Mucosa of stomach (tissue), 1 donor: ENCODE results near the gene PPAN.

Source experiments
- H3K27me3 ChIP-seq: one replicate; pipeline ENCODE4 v1.7.0; 2013; ENCODE audit warnings: mild to moderate bottlenecking, low read length; ENCODE audit not compliant: control insufficient read depth, insufficient read depth
- H3K36me3 ChIP-seq: one replicate; pipeline ENCODE4 v1.7.0; 2013; ENCODE audit warnings: low read length; ENCODE audit not compliant: control insufficient read depth, insufficient read depth
- H3K4me1 ChIP-seq: one replicate; pipeline ENCODE4 v1.7.0; 2013; ENCODE audit warnings: mild to moderate bottlenecking, low read length; ENCODE audit not compliant: control insufficient read depth, insufficient read depth
- H3K4me3 ChIP-seq: one replicate; pipeline ENCODE4 v1.7.0; 2013; ENCODE audit warnings: low read length
- H3K9ac ChIP-seq: one replicate; pipeline ENCODE4 v1.7.0; 2013; ENCODE audit warnings: mild to moderate bottlenecking, low read length, moderate library complexity
- H3K9me3 ChIP-seq: one replicate; pipeline ENCODE4 v1.7.0; 2013; ENCODE audit warnings: mild to moderate bottlenecking, low read length, moderate library complexity; ENCODE audit not compliant: control insufficient read depth
- donor health status: Pancreatic carcinoma.

The PPAN gene

GRCh38 chr19:10155839-10156238 is 49.7 kb downstream of the PPAN start:
- Histone ChIP-seq H3K9ac (no peak overlapping the region), H3K27me3 (no peaks in the 10 kb centered on the region), H3K4me3 (no peak overlapping the region), H3K4me1 (no peaks in the 10 kb centered on the region), H3K36me3 (peaks cover 8% of the 10 kb centered on the region), H3K9me3 (no peaks in the 10 kb centered on the region)

GRCh38 chr19:10158071-10158470 is 51.9 kb downstream of the PPAN start:
- H3K36me3 ChIP-seq, result no peaks in the 10 kb centered on the region
- no peaks in the 10 kb centered on the region for H3K9me3 ChIP-seq
- no peak overlapping the region for H3K4me3 ChIP-seq
- H3K27me3 ChIP-seq, result no peaks in the 10 kb centered on the region
- no peak overlapping the region for H3K9ac ChIP-seq
- H3K4me1 ChIP-seq, result no peaks in the 10 kb centered on the region

GRCh38 chr19:10158485-10158884 is 52.3 kb downstream of the PPAN start:
- Histone ChIP-seq H3K4me3 (no peak overlapping the region), H3K9me3 (no peaks in the 10 kb centered on the region), H3K4me1 (no peaks in the 10 kb centered on the region), H3K9ac (no peak overlapping the region), H3K36me3 (no peaks in the 10 kb centered on the region), H3K27me3 (no peaks in the 10 kb centered on the region)

GRCh38 chr19:10159610-10160009 is 53.4 kb downstream of the PPAN start:
- Histone ChIP-seq H3K4me1 (no peaks in the 10 kb centered on the region), H3K9ac (no peak overlapping the region), H3K36me3 (no peaks in the 10 kb centered on the region), H3K27me3 (no peaks in the 10 kb centered on the region), H3K9me3 (no peaks in the 10 kb centered on the region), H3K4me3 (no peak overlapping the region)
